SU-DHL-6 (cell line): Measurements from ENCODE around the gene SLC6A3.

Source experiments
- H2AFZ ChIP-seq: fragments of 200-600 bp; sonication (generic); 2 replicates; pipeline ENCODE4 v1.6.1; 2014; ENCODE audit warnings: low read depth, mild to moderate bottlenecking, moderate library complexity, mixed read lengths, antibody characterized with exemption, low read length; ENCODE audit not compliant: severe bottlenecking
- H3F3A ChIP-seq: fragments of 200-600 bp; shearing (Covaris generic); 2 replicates; pipeline ENCODE4 v1.6.0; 2016; ENCODE audit warnings: antibody characterized with exemption, mild to moderate bottlenecking; ENCODE audit not compliant: insufficient read depth
- H3K27ac ChIP-seq: fragments of 200-600 bp; sonication (generic); 2 replicates; pipeline ENCODE4 v1.5.1; 2016; ENCODE audit warnings: low read depth, mild to moderate bottlenecking, low read length, moderate library complexity, mixed read lengths
- H3K27me3 ChIP-seq: fragments of 200-600 bp; sonication (generic), shearing (Covaris generic); 2 replicates; pipeline ENCODE4 v1.6.0; 2014; ENCODE audit warnings: mild to moderate bottlenecking, low read length
- H3K36me3 ChIP-seq: fragments of 200-600 bp; sonication (generic); 2 replicates; pipeline ENCODE4 v1.6.1; 2014; ENCODE audit warnings: mild to moderate bottlenecking, low read length, mixed read lengths
- H3K4me2 ChIP-seq: fragments of 300-600, 200-600 bp; shearing (Covaris generic), sonication (generic); 2 replicates; pipeline ENCODE4 v1.6.0; 2014; ENCODE audit warnings: low read length, low read depth, mild to moderate bottlenecking; ENCODE audit not compliant: poor library complexity, severe bottlenecking
- H3K4me3 ChIP-seq: fragments of 200-600 bp; sonication (generic); 2 replicates; pipeline ENCODE4 v1.5.1; 2014; ENCODE audit warnings: antibody characterized with exemption, low read length, mild to moderate bottlenecking, mixed read lengths; ENCODE audit not compliant: insufficient read depth, poor library complexity, severe bottlenecking
- H3K79me2 ChIP-seq: fragments of 200-600 bp; sonication (generic); 2 replicates; pipeline ENCODE4 v1.6.1; 2014; ENCODE audit warnings: mild to moderate bottlenecking, low read length, moderate library complexity; ENCODE audit not compliant: insufficient read depth
- H3K9ac ChIP-seq: fragments of 200-600 bp; sonication (generic); 2 replicates; pipeline ENCODE4 v1.7.0; 2014; ENCODE audit warnings: mild to moderate bottlenecking, low read length
- H3K9me2 ChIP-seq: fragments of 200-600 bp; sonication (generic); replicated peaks from 2 replicates; pipeline ENCODE4 v1.6.1; 2014; ENCODE audit warnings: low read length; ENCODE audit not compliant: insufficient read depth
- H3K9me3 ChIP-seq: fragments of 200-600 bp; sonication (generic); 2 replicates; pipeline ENCODE4 v1.6.1; 2014; ENCODE audit warnings: low read length, mixed read lengths; ENCODE audit not compliant: insufficient read depth
- H4K20me1 ChIP-seq: fragments of 200-600 bp; sonication (generic); 2 replicates; pipeline ENCODE4 v1.6.1; 2014; ENCODE audit warnings: low read depth, mild to moderate bottlenecking, antibody characterized with exemption, low read length, moderate library complexity, mixed read lengths
- EZH2phosphoT487 ChIP-seq: fragments of 200-600 bp; sonication (generic), shearing (Covaris generic); conservative IDR thresholded peaks from 2 replicates; pipeline ENCODE4 v1.6.1; 2018; ENCODE audit warnings: mild to moderate bottlenecking, antibody characterized with exemption, low read length, moderate library complexity, mixed read lengths
- TF ChIP-seq, protein P1 (sequence below): fragments of 200-600 bp; sonication (generic); IDR thresholded peaks from one replicate; pipeline ENCODE4 v1.5.1; 2017; ENCODE audit warnings: antibody characterized with exemption, mild to moderate bottlenecking, low read length, moderate library complexity; ENCODE audit not compliant: insufficient read depth, poor library complexity, severe bottlenecking

SLC6A3 gene

DNA sequence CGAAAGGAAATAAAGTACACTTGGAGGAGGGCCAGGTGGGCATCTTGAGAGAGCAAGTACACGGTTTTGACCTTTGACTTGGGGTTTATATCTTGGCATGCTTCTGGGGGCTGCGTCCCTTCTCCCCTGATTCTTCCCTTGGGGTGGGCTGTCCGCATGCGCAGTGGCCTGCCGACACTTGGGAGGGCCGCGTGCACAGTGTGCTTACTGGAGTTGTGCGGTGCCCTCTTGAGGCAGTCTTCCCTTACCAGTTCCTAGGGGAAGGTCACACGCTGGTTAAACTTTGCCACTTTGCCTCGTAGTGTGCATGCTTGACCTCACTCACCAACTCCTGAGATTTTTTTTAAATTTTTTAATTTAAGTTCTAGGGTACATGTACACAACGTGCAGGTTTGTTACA is 96.0 kb downstream of the SLC6A3 start:
- Histone ChIP-seq H2AFZ (no peak overlapping the region), H3K36me3 (no peaks in the 10 kb centered on the region), H3K9ac (no peak overlapping the region), H4K20me1 (no peaks in the 10 kb centered on the region), H3K27me3 (no peaks in the 10 kb centered on the region), H3F3A (no peaks in the 10 kb centered on the region), H3K9me3 (no peaks in the 10 kb centered on the region), H3K79me2 (peaks cover 4% of the 10 kb centered on the region), H3K4me3 (no peak overlapping the region), H3K9me2 (no peaks in the 10 kb centered on the region), H3K27ac (no peak overlapping the region), H3K4me2 (no peak overlapping the region)
- TF ChIP-seq EZH2phosphoT487: no peak
- TF ChIP-seq, protein P1, sequence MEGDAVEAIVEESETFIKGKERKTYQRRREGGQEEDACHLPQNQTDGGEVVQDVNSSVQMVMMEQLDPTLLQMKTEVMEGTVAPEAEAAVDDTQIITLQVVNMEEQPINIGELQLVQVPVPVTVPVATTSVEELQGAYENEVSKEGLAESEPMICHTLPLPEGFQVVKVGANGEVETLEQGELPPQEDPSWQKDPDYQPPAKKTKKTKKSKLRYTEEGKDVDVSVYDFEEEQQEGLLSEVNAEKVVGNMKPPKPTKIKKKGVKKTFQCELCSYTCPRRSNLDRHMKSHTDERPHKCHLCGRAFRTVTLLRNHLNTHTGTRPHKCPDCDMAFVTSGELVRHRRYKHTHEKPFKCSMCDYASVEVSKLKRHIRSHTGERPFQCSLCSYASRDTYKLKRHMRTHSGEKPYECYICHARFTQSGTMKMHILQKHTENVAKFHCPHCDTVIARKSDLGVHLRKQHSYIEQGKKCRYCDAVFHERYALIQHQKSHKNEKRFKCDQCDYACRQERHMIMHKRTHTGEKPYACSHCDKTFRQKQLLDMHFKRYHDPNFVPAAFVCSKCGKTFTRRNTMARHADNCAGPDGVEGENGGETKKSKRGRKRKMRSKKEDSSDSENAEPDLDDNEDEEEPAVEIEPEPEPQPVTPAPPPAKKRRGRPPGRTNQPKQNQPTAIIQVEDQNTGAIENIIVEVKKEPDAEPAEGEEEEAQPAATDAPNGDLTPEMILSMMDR: no peak

DNA sequence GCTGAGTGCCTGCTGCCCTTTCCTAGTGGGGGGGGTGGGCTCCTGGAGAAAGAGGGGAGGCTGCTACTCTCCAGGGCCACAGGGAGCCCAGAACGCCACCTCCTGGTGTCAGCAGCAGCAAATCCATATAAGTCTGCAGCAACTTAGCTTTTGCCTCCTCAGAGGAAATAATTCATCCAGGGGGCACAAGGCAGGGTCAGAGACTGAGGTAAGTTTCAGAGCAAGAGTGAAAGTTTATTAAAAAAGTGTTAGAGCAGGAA is 96.3 kb downstream of the SLC6A3 start:
- H3F3A ChIP-seq: 0 out of 2 replicates have a peak, but pooled peaks cover under 1% of the 10 kb centered on the region
- no peak overlapping the region for H3K9ac ChIP-seq
- H3K27ac ChIP-seq: no peak overlapping the region
- H4K20me1 ChIP-seq: no peaks in the 10 kb centered on the region
- H2AFZ ChIP-seq: no peak overlapping the region
- H3K36me3 ChIP-seq: no peaks in the 10 kb centered on the region
- H3K4me2 ChIP-seq: no peak overlapping the region
- H3K27me3 ChIP-seq: no peaks in the 10 kb centered on the region
- TF ChIP-seq, protein P1: no peak
- TF ChIP-seq EZH2phosphoT487: no peak
- H3K4me3 ChIP-seq: no peak overlapping the region
- peaks cover 7% of the 10 kb centered on the region for H3K79me2 ChIP-seq
- H3K9me3 ChIP-seq: no peaks in the 10 kb centered on the region
- H3K9me2 ChIP-seq: no peaks in the 10 kb centered on the region

DNA sequence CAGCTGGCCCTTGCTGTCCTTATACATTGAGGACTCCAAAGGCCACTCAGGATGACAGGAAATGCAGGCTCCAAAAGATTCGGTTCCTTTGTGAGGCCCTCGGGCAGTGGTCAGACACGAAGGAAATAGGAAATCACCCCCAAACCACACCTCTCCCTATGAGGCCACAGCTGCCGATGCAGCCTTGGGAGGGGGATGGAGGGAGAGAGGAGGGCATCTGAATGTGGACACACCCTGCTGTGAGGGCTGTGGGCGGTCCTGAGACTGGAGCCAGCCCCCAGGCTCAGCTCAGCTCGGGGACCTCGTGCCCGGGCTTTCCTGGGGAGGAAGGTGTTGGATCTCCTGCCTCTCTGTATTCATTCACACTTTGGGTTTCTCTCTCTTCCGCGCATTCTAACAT is 97.7 kb downstream of the SLC6A3 start:
- H3K9ac ChIP-seq: no peak overlapping the region
- no peak overlapping the region for H3K4me2 ChIP-seq
- H4K20me1 ChIP-seq: no peaks in the 10 kb centered on the region
- peaks cover 20% of the 10 kb centered on the region for H3K79me2 ChIP-seq
- H2AFZ ChIP-seq: no peak overlapping the region
- H3K9me2 ChIP-seq: no peaks in the 10 kb centered on the region
- no peaks in the 10 kb centered on the region for H3K9me3 ChIP-seq
- H3K27me3 ChIP-seq: no peaks in the 10 kb centered on the region
- H3K4me3 ChIP-seq: no peak overlapping the region
- peaks cover 14% of the 10 kb centered on the region for H3F3A ChIP-seq
- no peaks in the 10 kb centered on the region for H3K36me3 ChIP-seq
- H3K27ac ChIP-seq: no peak overlapping the region
- TF ChIP-seq, protein P1: no peak
- TF ChIP-seq EZH2phosphoT487: no peak
